ENCODE data around the gene WDPCP.

DNA sequence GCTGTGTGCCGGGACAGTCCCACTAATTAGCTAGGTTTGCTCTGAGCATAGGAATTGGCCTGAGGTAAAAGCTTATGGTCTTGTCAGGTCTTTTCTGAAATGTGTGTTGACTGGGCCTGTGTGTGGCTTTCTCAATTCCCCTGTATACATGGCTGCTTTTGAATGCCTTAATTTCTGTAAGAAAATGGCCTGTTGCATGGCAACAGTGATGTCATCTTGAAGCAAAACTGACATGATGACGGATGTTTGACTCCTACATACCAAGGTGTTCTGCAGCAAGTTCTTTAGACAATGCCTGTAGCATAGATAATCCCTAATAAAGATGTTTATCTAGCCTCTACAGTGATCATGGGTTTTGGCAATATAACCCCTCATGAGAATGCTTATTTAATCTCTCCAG lies 339.1 kb downstream of the WDPCP start:
- TF ChIP-seq, protein P1, sequence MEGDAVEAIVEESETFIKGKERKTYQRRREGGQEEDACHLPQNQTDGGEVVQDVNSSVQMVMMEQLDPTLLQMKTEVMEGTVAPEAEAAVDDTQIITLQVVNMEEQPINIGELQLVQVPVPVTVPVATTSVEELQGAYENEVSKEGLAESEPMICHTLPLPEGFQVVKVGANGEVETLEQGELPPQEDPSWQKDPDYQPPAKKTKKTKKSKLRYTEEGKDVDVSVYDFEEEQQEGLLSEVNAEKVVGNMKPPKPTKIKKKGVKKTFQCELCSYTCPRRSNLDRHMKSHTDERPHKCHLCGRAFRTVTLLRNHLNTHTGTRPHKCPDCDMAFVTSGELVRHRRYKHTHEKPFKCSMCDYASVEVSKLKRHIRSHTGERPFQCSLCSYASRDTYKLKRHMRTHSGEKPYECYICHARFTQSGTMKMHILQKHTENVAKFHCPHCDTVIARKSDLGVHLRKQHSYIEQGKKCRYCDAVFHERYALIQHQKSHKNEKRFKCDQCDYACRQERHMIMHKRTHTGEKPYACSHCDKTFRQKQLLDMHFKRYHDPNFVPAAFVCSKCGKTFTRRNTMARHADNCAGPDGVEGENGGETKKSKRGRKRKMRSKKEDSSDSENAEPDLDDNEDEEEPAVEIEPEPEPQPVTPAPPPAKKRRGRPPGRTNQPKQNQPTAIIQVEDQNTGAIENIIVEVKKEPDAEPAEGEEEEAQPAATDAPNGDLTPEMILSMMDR (IDR thresholded peaks at IDR 0.05 in 8 of 11, conservative IDR thresholded peaks at IDR 0.05 in 3 of 11), result no peak
- no peak for TF ChIP-seq POLR2A (IDR thresholded peaks at IDR 0.05)

Measured in spleen (tissue), 7 donors.